Activated CD4-positive, alpha-beta memory T cell treated with anti-CD3 and anti-CD28 coated beads for 36 hours (primary cell): ENCODE data around the gene SUSD3. TPM values are rescaled to one million over a fixed set of nuclear protein-coding genes. Genes with fewer than 3 reads are reported as not detected.
A peak's percentile ranks its signal among the peaks of the same experiment; 100 is the strongest.

ENCODE experiments used
- CTCF ChIA-PET: fragments of 350-600 bp; sonication (Branson Sonifier 250); formaldehyde crosslinking; loops from one replicate; lab custom pipeline; 2021; ENCODE audit warnings: antibody characterized with exemption, inconsistent platforms; lab: Charles Lee
- POLR2A ChIA-PET: fragments of 350-600 bp; sonication (Branson Sonifier 250); formaldehyde crosslinking; loops from one replicate; lab custom pipeline; 2021; ENCODE audit warnings: antibody characterized with exemption; lab: Charles Lee
- DNase-seq: peaks from one replicate; pipeline ENCODE4 v3.0.0-alpha.2; 2020
- H3K27ac Mint-ChIP-seq: one replicate; pipeline ENCODE4 v1.8.0; 2021; ENCODE audit warnings: mixed read lengths
- H3K27me3 Mint-ChIP-seq: one replicate; pipeline ENCODE4 v1.8.0; 2021; ENCODE audit warnings: mixed read lengths
- H3K36me3 Mint-ChIP-seq: one replicate; pipeline ENCODE4 v1.8.0; 2021; ENCODE audit warnings: mixed read lengths
- H3K4me1 Mint-ChIP-seq: one replicate; pipeline ENCODE4 v1.8.0; 2021; ENCODE audit warnings: low read depth, mixed read lengths
- H3K4me3 Mint-ChIP-seq: one replicate; pipeline ENCODE4 v1.8.0; 2021; ENCODE audit warnings: mild to moderate bottlenecking, mixed read lengths
- H3K9me3 Mint-ChIP-seq: one replicate; pipeline ENCODE4 v1.8.0; 2021; ENCODE audit warnings: mixed read lengths
- intact Hi-C: fragments of 100-400 bp; cut with micrococcal nuclease; formaldehyde crosslinking; loops from one replicate; pipeline ENCODE4 v1.15.1; 2023
- total RNA-seq, 2 experiments: library from RNA; stranded (reverse); gene quantifications; one replicate each; pipeline ENCODE4 v1.2.3, GENCODE V29; 2021

SUSD3 gene
- total RNA-seq, 2 experiments from 2014 or later = 67.0 to 72.8 TPM

DNA sequence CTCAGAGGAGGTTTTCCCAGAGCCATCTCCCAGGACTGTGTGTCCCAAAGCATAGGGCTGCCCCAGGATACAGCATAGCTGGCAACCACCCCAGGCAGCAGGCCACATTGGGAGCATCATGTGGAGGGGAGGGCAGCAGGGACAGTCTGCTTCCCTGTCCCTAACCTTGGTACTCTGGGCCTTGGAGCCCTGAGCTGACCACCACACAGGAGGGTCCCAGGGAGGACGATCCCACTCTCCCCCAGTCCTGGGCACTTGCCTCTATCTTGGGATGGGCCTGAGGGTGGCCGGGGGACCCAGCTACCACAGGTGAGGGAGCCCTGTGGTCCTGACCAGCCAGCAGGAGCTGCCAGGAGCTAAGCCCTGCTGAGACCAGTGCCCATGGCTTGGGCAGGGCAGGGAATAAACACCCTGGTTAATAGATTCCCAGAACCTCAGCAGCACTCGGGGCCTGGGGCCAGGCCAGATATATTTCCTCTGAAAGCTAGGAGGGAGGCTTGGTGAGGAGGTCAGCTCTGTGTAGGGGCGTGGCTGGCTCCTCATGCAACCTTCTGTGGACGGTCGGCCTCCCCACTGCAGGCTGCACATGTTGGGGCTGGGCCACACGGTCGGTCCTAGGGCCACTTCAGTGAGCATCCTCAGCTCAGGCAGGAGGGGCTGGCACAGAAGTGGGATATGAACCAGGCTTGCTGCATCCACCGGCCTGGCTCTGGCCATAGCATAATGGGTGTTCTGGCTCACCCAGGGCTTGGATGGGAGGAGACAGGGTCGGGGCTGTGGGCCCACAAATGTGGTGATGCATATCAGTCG lies 71.4 kb downstream of the SUSD3 start:
- Mint-ChIP-seq H3K9me3 (no peaks in the 10 kb centered on the region), H3K36me3 (peaks cover 21% of the 10 kb centered on the region), H3K27ac (no peak overlapping the region), H3K4me1 (peaks cover 71% of the 10 kb centered on the region), H3K27me3 (no peaks in the 10 kb centered on the region), H3K4me3 (no peak overlapping the region)
- DNase-seq = no peak
- ChIA-PET CTCF (interaction anchor here (1.2 to 3.8 kb wide), 4 partner anchors 12 to 126 kb away, joined by 3 to 27 read pairs (median 9); no protein-coding TSS in a partner anchor), POLR2A (interaction anchor here (2.9 kb wide), 1 partner anchor 10 kb away, joined by 16 read pairs; no protein-coding TSS in a partner anchor)
- intact Hi-C loops = no loop called here

- POLR2A ChIA-PET = interaction anchor here (2.9 kb wide), 1 partner anchor 12 kb away, joined by 16 read pairs; no protein-coding TSS in a partner anchor
- peaks cover 15% of the 10 kb centered on the region for H3K36me3 Mint-ChIP-seq
- H3K9me3 Mint-ChIP-seq = no peaks in the 10 kb centered on the region
- H3K27me3 Mint-ChIP-seq = no peaks in the 10 kb centered on the region
- no peak overlapping the region for H3K27ac Mint-ChIP-seq
- CTCF ChIA-PET = interaction anchor here (1.2 to 3.8 kb wide), 3 partner anchors 11 to 127 kb away, joined by 3 to 27 read pairs (median 11); no protein-coding TSS in a partner anchor
- peak overlapping the region; percentile 94 for H3K4me3 Mint-ChIP-seq
- intact Hi-C loops = no loop called here
- peaks cover 72% of the 10 kb centered on the region for H3K4me1 Mint-ChIP-seq
- DNase-seq = no peak
Observed at GRCh38 chr9:93130861-93131481, 72.5 kb downstream of the SUSD3 start.

DNA sequence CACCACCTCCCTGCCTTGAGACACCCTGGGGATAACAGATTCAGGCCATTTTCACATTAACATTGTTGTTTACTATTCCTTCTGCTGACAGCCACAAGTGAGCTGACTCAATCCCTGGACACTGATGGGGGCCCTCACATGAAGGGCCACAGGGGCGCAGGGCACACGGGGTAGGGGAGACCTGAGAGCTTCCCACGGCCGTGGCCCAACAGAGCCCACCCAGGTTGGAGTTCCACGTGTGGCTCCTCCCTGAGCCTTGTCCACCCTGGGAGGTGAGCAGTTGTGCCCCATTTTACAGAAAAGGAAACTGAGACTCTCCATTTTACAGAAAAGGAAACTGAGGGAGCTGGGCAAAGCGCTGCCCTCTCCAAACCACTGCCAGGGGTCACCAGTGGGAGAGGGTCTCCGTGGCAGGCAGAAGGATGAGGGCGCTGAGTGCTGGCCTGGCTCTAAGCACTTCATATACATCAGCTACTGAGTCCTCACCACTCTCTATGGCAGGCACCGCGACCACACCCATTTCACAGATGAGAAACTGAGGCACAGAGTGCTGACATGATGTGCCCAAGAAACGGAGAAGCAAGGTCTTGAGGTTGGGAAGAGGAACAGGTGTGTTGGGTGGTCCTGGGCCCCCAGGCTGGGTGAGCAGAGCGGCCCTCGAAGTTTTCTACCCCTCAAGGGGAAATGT lies 73.2 kb downstream of the SUSD3 start:
- Mint-ChIP-seq H3K27ac (peak overlapping the region; percentile 89), H3K4me1 (peaks cover 68% of the 10 kb centered on the region), H3K27me3 (no peaks in the 10 kb centered on the region), H3K36me3 (peaks cover 13% of the 10 kb centered on the region), H3K9me3 (no peaks in the 10 kb centered on the region), H3K4me3 (peak overlapping the region; percentile 94)
- ChIA-PET CTCF (interaction anchor here (1.2 to 3.8 kb wide), 3 partner anchors 10 to 128 kb away, joined by 3 to 27 read pairs (median 11); no protein-coding TSS in a partner anchor), POLR2A (interaction anchor here (2.9 kb wide), 1 partner anchor 12 kb away, joined by 16 read pairs; no protein-coding TSS in a partner anchor)
- no peak for DNase-seq
- intact Hi-C loops = no loop called here

DNA sequence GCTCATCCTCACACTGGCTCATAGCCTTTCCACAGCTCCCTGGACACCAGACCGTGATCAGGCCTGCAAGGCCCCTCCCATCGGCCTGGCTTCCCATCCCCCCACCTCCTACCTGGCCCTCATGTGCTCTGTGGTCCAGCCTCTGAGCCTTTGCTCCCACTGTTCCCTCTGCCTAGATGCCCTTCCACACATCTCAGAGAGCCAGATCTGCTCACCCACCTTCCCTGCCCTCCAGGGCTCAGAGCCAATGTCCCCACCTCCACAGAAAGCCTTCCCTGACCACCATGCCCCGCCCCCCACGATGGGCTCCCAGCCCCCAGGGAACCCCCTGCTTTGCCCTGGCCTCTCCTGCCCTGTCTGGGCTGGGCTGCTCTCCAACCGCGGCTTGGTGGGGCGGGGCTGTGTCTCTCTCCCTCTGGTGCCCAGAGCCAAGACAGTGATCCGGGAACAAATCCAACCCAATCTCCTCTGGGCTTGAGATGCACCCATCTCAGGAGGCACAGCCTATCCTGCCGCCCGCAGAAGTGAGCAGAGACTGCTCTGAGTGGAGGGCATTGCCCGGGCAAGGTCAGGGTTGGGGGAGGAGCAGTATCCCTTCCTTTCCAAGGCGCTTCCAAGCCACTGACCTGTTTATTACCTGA lies 73.9 kb downstream of the SUSD3 start:
- Mint-ChIP-seq H3K9me3 (no peaks in the 10 kb centered on the region), H3K4me1 (peaks cover 63% of the 10 kb centered on the region), H3K4me3 (peak overlapping the region; percentile 94), H3K27me3 (no peaks in the 10 kb centered on the region), H3K27ac (peak overlapping the region; percentile 89), H3K36me3 (peaks cover 13% of the 10 kb centered on the region)
- DNase-seq = no peak
- POLR2A ChIA-PET = interaction anchor here (1.0 to 2.1 kb wide), 2 partner anchors 14 to 24 kb away, joined by 3 to 10 read pairs; no protein-coding TSS in a partner anchor
- CTCF ChIA-PET = interaction anchor here (2.1 to 3.8 kb wide), 2 partner anchors 24 to 129 kb away, joined by 11 to 27 read pairs; no protein-coding TSS in a partner anchor
- intact Hi-C loops = no loop called here

DNA sequence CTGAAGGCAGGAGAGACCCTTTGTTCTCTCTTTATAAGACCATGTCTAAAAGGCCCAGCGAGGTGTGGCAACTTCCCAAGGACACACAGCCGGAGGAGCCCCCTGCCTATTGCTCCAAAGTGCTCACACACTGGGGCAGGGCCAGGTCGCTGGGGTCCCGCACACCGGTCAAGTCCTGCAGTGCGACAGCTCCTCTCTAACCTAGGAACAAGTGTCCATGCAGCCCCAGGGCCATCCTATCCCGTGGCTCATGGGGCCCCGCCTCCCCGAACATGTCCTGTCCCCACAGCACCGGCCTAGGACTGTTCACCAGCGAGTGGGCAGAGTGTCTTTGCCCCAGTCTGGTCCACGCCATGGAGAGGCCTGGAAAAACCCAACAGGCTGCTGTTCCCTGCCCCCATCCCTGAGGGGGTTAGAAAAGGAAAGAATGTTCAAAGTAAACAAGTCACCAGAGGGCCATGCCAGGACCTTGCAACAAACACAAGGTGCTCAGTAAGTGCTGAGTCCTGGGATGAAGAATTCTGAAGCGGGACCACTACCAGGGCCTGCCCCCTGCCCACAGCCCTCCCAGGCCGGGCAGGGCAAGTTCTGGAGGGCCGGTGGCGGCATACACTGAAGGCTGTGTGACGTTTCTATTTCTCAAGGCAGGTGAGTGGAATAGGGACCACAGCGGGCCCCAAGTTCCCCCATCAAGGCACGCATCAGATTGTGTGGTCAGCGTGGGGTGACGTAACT lies 74.6 kb downstream of the SUSD3 start:
- DNase-seq = peak; percentile 81
- CTCF ChIA-PET = interaction anchor here (1.6 kb wide), 1 partner anchor 24 kb away, joined by 10 read pairs; no protein-coding TSS in a partner anchor
- peaks cover 61% of the 10 kb centered on the region for H3K4me1 Mint-ChIP-seq
- peaks cover 13% of the 10 kb centered on the region for H3K36me3 Mint-ChIP-seq
- H3K4me3 Mint-ChIP-seq = peak overlapping the region; percentile 94
- no peaks in the 10 kb centered on the region for H3K9me3 Mint-ChIP-seq
- POLR2A ChIA-PET = interaction anchor here (1.0 to 2.1 kb wide), 9 partner anchors 11 to 171 kb away, joined by 3 to 10 read pairs (median 6); no protein-coding TSS in a partner anchor
- H3K27me3 Mint-ChIP-seq = no peaks in the 10 kb centered on the region
- H3K27ac Mint-ChIP-seq = peak overlapping the region; percentile 89
- intact Hi-C loops = no loop called here

DNA sequence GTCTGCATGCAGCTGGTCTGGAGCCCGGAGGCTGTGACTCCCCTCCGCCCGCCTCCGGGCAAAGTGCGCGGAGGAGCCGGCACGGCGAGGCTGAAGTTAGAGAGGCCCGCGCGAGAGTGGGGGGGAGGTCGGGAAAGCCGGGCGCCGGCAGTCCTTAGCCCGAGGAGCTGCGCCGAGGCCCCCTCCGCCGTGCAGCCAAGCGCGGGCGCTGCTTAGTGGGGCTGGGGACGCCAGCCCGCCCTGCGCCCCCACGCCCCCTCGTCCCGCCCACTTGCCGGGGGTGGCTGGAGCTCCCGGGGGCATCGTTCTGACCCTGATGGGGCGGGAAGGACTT lies 75.1 kb downstream of the SUSD3 start:
- H3K27ac Mint-ChIP-seq = peak overlapping the region; percentile 89
- H3K27me3 Mint-ChIP-seq = no peaks in the 10 kb centered on the region
- H3K9me3 Mint-ChIP-seq = peaks cover 4% of the 10 kb centered on the region
- H3K4me3 Mint-ChIP-seq = peak overlapping the region; percentile 94
- ChIA-PET POLR2A (interaction anchor here (0.8 to 2.1 kb wide), 10 partner anchors 11 to 172 kb away, joined by 3 to 10 read pairs (median 6); no protein-coding TSS in a partner anchor), CTCF (interaction anchor here (0.9 to 1.6 kb wide), 3 partner anchors 23 to 74 kb away, joined by 3 to 10 read pairs (median 6); no protein-coding TSS in a partner anchor)
- DNase-seq = no peak
- H3K36me3 Mint-ChIP-seq = peaks cover 13% of the 10 kb centered on the region
- intact Hi-C loops = loop anchor here (1.0 to 2.0 kb wide), 4 partner anchors 13 to 73 kb away; partner anchors contain the start of gene CARD19
- peaks cover 61% of the 10 kb centered on the region for H3K4me1 Mint-ChIP-seq

DNA sequence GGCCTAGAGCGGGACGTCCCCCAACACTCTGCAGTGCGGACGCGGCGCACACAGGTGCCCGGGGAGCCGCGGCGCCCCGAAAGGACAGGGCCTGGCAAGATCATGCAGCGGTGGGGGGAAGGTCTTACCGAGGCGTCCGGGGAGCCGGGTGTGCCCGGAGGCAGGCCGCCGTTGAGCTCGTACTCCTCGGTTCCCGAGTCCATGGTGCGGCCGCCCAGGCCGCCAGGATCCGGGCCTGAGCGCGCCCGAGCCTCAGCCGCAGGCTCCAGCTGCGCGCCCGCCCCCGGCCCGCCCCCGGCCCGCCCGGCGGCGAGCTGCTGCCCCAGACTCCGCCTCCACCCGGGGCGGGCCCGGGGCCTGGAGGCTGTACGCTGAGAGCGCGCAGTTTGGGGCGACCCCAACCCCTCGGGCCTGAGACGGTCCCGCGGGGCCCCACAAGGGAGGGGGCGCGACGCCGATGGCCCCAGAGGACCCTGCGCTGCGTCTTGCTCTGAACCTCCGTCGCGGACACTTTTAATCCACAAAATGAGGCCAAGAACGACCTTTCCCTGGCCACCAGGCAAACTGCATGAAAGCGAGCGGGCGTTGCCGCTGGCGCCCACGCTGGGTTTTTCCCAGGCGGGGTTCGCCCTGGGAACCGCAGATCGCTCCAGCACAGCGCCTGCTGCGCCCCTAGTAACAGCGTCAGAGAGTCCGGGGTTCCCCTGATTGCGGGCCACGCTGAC lies 75.7 kb downstream of the SUSD3 start, which contains the start of gene NINJ1:
Gene NINJ1 (minus strand): TSS at position 237 of the 725 bp plus-strand sequence. CDS start 34 bp downstream, at position 203.
- H3K4me1 Mint-ChIP-seq = peaks cover 60% of the 10 kb centered on the region
- ChIA-PET POLR2A (interaction anchor here (0.6 to 2.1 kb wide), 11 partner anchors 10 to 172 kb away, joined by 3 to 10 read pairs (median 6); no protein-coding TSS in a partner anchor), CTCF (interaction anchor here (0.9 to 1.6 kb wide), 3 partner anchors 23 to 74 kb away, joined by 3 to 10 read pairs (median 6); no protein-coding TSS in a partner anchor)
- H3K36me3 Mint-ChIP-seq = peaks cover 13% of the 10 kb centered on the region
- H3K27ac Mint-ChIP-seq = peak within 1 kb of the TSS; percentile 89
- H3K9me3 Mint-ChIP-seq = peaks cover 4% of the 10 kb centered on the region
- no peaks in the 10 kb centered on the region for H3K27me3 Mint-ChIP-seq
- peak; percentile 94 for DNase-seq
- peak within 1 kb of the TSS; percentile 94 for H3K4me3 Mint-ChIP-seq
- intact Hi-C loops = loop anchor here (1.0 to 2.0 kb wide), 4 partner anchors 12 to 73 kb away; partner anchors contain the start of gene CARD19

Other genes with a start within 250 kb of the SUSD3 start
- gene ZNF484, start 180.7 kb upstream of the SUSD3 start, total RNA-seq = 1 to 10 TPM; 7.4 to 7.5 TPM
- gene FGD3, start 111.2 kb upstream of the SUSD3 start, total RNA-seq = 10 to 100 TPM; 41.3 to 47.7 TPM
- gene CARD19, start 37.5 kb downstream of the SUSD3 start, total RNA-seq = 10 to 100 TPM; 77.9 to 80.0 TPM
- 10 to 100 TPM; 77.9 to 82.0 TPM for gene NINJ1, start 75.5 kb downstream of the SUSD3 start, total RNA-seq
- 1 to 10 TPM; 1.2 to 1.6 TPM for gene WNK2, start 125.4 kb downstream of the SUSD3 start, total RNA-seq